ENCODE measurements around the gene EIF3D. TPM values are rescaled to one million over a fixed set of nuclear protein-coding genes. Genes with fewer than 3 reads are reported as not detected.

Gene EIF3D
- total RNA-seq, 4 donors from 2014 or later: 200 to 272 (median 238) TPM

GRCh38 chr22:36472689-36473088, 56.3 kb downstream of the EIF3D start:
- no peak overlapping the region for H3K27ac ChIP-seq
- no peak for TF ChIP-seq POLR2A (IDR thresholded peaks at IDR 0.05)
- TF ChIP-seq EP300 (IDR thresholded peaks at IDR 0.05): no peak
- H3K9me3 ChIP-seq: no peaks in the 10 kb centered on the region
- no peak overlapping the region for H3K4me3 ChIP-seq
- 78 to 80% methylated on average over 13 of the region's 13 CpGs for WGBS, 2 donors
- peaks cover 4 to 77% (median 22%) of the 10 kb centered on the region in 3 donors for H3K36me3 ChIP-seq
- no peak for DNase-seq (ENCODE audit: low spot score in 2 of 2)
- peaks cover 0 to 39% (median 4%) of the 10 kb centered on the region in 4 donors for H3K4me1 ChIP-seq
- H3K27me3 ChIP-seq: no peaks in the 10 kb centered on the region

DNA sequence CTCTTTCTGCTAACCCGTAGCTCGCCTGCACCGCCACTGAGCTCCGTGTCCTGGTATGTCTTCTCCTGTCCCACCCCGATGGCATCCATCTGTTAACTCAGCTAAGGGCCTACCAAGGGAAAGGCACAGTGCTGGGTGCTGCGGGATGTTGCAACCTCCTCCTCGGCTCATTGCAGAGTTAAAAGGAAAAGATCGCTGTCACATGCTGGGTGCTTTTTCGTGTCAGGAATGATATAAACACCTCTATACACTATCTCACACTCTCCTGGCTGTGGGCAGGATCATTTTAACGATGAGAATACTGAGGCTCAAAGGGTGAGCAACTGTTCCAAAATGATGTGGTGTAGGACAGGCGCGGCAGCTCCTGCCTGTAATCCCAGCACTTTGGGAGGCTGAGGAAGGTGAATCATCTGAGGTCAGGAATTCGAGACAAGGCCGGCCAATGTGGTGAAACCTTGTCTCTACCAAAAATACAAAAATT, 57.6 kb downstream of the EIF3D start:
- Histone ChIP-seq H3K36me3 (peaks cover 5 to 77% (median 19%) of the 10 kb centered on the region in 3 donors), H3K4me1 (peaks cover 0 to 51% (median 4%) of the 10 kb centered on the region in 4 donors), H3K4me3 (no peak overlapping the region), H3K27ac (peak overlapping the region in 2 of 4 donors; percentile 7 to 29), H3K27me3 (no peaks in the 10 kb centered on the region), H3K9me3 (no peaks in the 10 kb centered on the region)
- DNase-seq (ENCODE audit: low spot score in 2 of 2): no peak
- TF ChIP-seq POLR2A (IDR thresholded peaks at IDR 0.05) (no peak), EP300 (IDR thresholded peaks at IDR 0.05) (no peak), CTCF (IDR thresholded peaks at IDR 0.05) (no peak)
- 86% methylated on average over 14 of the region's 14 CpGs for WGBS, 2 donors

DNA sequence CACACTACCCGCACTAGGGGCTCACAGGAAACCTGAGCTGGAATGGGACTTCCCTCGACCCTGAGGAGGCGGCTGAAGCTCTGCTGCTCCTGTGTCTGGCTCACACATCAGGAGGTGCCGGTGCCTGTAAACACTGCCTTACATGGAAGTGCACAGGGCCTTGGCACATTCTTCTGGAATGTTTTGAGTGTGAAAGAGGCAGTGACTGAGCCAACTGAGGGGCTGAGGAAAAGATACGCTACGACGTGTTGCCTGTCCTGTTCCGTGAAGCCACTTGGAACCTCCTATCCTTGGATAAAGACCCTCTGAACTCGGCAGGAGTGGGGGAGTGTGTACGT, 58.0 kb downstream of the EIF3D start:
- Histone ChIP-seq H3K9me3 (no peaks in the 10 kb centered on the region), H3K27me3 (no peaks in the 10 kb centered on the region), H3K36me3 (peaks cover 4 to 77% (median 15%) of the 10 kb centered on the region in 3 donors), H3K4me3 (no peak overlapping the region), H3K4me1 (peaks cover 0 to 53% (median 4%) of the 10 kb centered on the region in 4 donors), H3K27ac (peak overlapping the region in 1 of 4 donors; percentile 29)
- 72 to 77% methylated on average over 10 of the region's 10 CpGs for whole genome bisulfite sequencing, 2 donors
- TF ChIP-seq CTCF (IDR thresholded peaks at IDR 0.05): no peak
- TF ChIP-seq POLR2A (IDR thresholded peaks at IDR 0.05): no peak
- TF ChIP-seq EP300 (IDR thresholded peaks at IDR 0.05): no peak
- no peak for DNase-seq (ENCODE audit: low spot score in 2 of 2)

DNA sequence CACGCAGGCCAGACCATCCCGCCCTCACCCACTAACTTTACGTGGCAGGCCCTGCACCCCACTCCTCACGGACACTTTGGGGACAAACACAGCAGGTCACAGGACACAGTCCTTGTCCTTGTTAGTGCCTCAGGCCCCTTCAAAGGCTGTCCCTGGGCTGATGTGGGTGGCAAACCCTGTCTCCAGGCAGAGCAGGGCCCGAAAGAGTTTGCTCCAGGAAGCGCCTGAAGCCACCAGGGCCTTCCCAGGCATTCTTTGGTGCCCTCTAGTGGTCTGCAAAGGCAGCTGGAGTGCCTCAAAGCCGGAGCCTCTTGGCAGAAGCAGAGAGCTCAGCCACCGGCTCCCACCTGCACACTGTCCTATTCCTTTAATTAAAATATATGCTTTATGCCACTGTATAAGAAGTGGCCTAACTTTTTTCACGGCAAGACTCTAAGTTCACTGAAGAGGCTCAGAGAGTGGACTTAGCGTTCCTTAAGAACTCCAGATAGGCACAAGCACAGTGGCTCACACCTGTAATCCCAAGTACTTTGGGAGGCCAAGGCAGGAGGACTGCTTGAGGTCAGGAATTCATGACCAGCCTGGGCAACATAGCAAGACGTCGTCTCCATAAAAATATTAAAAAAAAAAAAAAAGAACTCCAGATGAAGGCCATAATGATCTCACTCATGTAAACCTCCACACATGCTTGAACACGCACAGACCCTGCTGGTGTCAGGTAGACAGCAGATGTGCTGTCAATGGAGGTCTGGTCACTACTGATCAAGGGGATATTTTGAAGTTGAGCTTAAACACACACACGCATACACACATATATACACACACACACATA, 58.6 kb downstream of the EIF3D start:
- Histone ChIP-seq H3K4me3 (no peak overlapping the region), H3K9me3 (no peaks in the 10 kb centered on the region), H3K27ac (peak overlapping the region in 2 of 4 donors; percentile 18 to 58), H3K36me3 (peaks cover 4 to 77% (median 9%) of the 10 kb centered on the region in 3 donors), H3K4me1 (peaks cover 0 to 55% (median 5%) of the 10 kb centered on the region in 4 donors), H3K27me3 (no peaks in the 10 kb centered on the region)
- 43 to 46% methylated on average over 13 to 14 of the region's 14 CpGs for WGBS, 2 donors
- DNase-seq (ENCODE audit: low spot score in 2 of 2): peak; percentile 65
- TF ChIP-seq POLR2A (IDR thresholded peaks at IDR 0.05) (no peak), EP300 (IDR thresholded peaks at IDR 0.05) (peak in 1 of 2 donors; percentile 49), CTCF (IDR thresholded peaks at IDR 0.05) (peak; percentile 89 to 95 (median 92))

DNA sequence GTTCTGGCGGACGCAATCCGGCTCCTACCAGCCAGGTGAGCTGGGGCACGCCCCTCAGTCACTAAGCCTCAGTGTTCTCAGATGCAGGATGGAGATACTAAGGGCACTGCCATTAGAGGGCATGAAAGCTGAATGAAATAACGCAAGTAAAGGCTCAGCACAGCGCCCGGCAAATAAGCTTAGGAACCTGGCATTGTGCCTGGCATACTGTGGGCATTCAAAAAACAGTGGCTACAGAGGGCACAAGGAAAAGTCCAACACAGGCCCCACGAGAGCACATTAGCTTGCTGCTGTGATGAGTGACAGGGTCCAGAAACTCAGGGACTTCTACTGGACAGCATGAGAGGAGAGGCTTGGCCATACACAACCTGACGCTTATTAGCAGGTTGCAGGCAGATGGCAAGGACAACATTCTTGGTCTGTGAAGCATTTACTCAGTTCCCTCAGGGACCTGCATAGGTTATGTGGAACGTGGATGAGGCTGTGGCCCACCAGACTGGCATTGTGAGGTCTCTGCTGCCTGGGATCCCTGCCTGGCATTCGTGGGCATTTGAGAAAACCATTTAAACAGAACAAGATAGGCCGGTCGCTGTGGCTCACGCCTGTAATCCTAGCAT, 59.8 kb downstream of the EIF3D start:
- no peak for TF ChIP-seq POLR2A (IDR thresholded peaks at IDR 0.05)
- no peak for TF ChIP-seq CTCF (IDR thresholded peaks at IDR 0.05)
- TF ChIP-seq EP300 (IDR thresholded peaks at IDR 0.05): no peak
- WGBS, 2 donors: 74 to 75% methylated on average over 14 of the region's 14 CpGs
- Histone ChIP-seq H3K9me3 (no peaks in the 10 kb centered on the region), H3K36me3 (peaks cover 1 to 65% (median 4%) of the 10 kb centered on the region in 3 donors), H3K4me3 (no peak overlapping the region), H3K27ac (peak overlapping the region in 2 of 4 donors; percentile 27 to 70), H3K4me1 (peaks cover 0 to 66% (median 7%) of the 10 kb centered on the region in 4 donors), H3K27me3 (no peaks in the 10 kb centered on the region)
- no peak for DNase-seq (ENCODE audit: low spot score in 2 of 2)
